ENCODE measurements around the gene ZNF333.

GRCh38 chr19:14654786-14655560 lies 34.9 kb upstream of the ZNF333 start:
- TF ChIP-seq CTCF (IDR thresholded peaks at IDR 0.05) (no peak), EZH2 (IDR thresholded peaks at IDR 0.05) (no peak), EZH2phosphoT487 (IDR thresholded peaks at IDR 0.05) (no peak)
